SIG-M5 treated with dmso at 0.1 percent for 504 hours (cell line): ENCODE measurements around the gene DDN.

Source experiments
- DNase-seq: peaks from one replicate; lab custom pipeline; 2025; ENCODE audit not compliant: unreplicated experiment; lab: John Stamatoyannopoulos, UW

Gene DDN

DNA sequence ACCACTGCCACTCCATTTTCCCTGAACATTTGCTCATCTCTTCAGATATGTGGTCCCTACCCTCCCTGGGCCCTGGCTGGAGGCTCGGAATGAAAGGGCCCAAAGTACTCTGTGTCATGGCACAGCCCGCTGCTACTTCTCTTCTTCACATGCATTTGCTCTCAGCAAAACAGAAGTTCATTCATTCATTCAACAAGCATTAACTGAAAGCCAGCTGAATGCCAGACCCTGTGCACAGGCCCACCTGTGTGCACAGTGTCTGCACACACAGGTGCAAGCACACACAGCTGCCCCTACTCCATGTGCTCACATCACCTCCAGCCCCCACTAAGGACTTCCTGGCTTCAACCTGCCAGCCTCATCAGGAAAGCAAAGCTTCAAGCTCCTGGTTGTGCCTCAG lies 13.3 kb downstream of the DDN start:
- DNase-seq = no peak

DNA sequence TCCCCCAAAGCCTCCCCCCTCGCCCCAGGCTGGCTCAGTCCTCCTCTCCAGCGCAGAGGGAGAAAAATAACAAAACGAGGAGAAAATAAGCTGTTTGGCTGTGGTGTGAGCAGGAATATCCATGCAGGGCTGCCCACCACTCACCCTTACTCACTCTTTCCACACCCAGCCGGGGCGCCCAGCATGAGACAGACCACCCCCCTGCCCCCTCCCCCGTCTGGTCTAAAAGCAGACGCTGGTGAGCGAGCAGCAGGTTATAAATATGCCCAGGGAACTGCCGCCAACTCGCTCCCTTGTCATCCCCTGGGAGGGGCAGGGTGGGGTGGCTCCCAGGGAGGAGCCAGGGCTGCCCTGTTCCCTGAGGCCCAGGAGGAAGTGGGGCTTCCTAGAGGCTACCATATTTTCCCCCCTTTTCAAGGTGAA lies 13.7 kb downstream of the DDN start:
- no peak for DNase-seq

DNA sequence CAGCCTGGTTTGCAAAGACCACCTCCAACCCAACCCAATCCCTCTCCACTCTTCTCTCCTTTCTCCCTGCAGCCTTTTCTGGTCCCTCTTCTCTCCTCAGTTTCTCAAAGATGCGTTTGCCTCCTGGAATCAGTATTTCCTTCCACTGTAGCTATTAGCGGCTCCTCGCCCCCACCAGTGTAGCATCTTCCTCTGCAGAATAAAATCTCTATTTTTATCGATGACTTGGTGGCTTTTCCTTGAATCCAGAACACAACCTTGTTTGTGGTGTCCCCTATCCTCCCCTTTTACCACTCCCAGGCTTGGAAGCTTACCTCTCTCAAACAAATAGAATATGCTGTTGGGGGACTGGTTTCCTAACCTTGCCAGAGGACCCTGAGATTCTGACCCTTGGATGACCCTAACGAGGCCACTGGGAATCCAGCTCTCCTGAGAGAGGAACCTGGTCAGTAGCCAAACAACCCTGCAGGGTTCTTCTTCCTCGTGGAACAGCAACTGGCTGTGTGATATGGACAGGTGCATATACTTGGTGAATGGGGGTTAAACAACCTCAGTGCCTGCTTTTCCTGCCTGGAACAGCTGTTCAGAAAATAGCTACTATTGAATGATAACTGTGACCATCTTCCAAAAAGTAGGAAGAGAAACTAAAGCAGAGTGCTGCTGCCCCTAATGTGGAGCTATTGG lies 16.6 kb downstream of the DDN start:
- DNase-seq = no peak

DNA sequence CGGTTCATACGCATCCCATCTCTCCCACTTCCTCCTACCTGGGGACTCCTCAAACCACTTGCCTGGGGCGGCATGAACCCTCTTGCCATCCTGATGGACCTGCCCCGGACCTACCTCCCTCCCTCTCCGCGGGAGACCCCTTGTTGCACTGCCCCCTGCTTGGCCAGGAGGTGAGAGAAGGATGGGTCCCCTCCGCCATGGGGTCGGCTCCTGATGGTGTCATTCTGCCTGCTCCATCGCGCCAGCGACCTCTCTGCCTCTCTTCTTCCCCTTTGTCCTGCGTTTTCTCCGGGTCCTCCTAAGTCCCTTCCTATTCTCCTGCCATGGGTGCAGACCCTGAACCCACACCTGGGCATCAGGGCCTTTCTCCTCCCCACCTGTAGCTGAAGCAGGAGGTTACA lies 17.4 kb downstream of the DDN start:
- DNase-seq = no peak

DNA sequence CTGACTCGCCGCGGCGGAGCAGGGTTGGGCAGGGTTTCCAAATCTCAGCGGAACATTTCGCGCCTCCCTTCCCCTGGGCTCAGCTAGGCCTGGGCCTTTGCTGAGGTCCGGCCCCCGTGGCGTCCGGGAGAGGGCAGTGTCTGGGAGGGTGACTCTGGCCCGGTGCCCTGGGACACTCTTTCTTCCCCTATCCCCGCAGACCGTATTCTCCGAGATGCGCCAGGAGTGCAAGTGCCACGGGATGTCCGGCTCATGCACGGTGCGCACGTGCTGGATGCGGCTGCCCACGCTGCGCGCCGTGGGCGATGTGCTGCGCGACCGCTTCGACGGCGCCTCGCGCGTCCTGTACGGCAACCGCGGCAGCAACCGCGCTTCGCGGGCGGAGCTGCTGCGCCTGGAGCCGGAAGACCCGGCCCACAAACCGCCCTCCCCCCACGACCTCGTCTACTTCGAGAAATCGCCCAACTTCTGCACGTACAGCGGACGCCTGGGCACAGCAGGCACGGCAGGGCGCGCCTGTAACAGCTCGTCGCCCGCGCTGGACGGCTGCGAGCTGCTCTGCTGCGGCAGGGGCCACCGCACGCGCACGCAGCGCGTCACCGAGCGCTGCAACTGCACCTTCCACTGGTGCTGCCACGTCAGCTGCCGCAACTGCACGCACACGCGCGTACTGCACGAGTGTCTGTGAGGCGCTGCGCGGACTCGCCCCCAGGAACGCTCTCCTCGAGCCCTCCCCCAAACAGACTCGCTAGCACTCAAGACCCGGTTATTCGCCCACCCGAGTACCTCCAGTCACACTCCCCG lies 18.0 kb downstream of the DDN start:
- no peak for DNase-seq

DNA sequence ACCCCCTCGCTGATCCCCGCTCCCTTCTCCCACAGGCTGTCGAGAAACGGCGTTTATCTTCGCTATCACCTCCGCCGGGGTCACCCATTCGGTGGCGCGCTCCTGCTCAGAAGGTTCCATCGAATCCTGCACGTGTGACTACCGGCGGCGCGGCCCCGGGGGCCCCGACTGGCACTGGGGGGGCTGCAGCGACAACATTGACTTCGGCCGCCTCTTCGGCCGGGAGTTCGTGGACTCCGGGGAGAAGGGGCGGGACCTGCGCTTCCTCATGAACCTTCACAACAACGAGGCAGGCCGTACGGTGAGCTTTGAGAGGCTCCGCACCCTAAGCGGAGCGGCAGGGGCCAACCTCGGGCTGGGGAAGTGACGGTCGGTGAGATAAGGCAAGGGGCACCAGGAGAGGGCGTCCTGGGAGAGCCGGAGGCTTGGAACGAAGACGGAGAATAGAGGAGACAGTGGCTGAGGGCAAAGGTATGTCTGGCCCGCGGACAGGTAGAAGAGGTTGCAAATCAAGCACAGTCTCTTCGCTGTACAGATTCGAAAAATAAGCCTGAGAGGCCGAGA lies 18.7 kb downstream of the DDN start:
- DNase-seq = peak; percentile 26

DNA sequence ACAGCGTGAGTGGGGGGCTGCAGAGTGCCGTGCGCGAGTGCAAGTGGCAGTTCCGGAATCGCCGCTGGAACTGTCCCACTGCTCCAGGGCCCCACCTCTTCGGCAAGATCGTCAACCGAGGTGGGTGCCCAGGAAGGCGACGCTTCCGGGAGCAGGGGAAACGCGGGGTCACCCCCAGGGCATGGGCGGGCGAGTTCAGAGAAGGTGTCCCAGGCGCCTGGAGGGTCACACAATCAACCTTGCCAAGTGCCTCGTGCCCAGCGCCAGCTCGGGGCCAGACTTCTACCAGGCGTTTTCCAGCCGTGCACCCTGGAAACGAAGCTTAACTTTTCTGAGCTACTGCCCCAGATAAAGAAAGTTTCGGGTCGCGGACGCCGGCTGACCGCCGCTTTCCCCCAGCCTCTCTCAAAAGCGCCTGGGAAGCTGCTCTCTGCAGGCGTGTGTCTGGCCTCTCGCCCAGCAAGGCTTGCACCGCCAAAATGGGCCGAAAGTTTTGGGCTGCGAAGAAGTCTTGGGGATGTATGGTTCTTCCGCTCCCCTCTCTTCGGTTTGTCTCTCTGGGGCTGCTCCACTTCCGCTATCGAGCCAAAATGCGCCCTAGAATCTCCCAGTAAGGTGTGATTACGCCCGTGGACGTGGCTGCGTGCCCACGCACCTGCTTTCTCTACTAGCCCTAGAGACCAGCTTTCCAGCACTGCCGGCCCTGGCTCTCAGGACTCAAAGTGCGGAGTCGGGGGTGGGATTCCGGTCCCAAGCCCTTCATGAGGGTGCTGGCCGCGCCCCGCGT lies 19.4 kb downstream of the DDN start:
- DNase-seq = no peak

DNA sequence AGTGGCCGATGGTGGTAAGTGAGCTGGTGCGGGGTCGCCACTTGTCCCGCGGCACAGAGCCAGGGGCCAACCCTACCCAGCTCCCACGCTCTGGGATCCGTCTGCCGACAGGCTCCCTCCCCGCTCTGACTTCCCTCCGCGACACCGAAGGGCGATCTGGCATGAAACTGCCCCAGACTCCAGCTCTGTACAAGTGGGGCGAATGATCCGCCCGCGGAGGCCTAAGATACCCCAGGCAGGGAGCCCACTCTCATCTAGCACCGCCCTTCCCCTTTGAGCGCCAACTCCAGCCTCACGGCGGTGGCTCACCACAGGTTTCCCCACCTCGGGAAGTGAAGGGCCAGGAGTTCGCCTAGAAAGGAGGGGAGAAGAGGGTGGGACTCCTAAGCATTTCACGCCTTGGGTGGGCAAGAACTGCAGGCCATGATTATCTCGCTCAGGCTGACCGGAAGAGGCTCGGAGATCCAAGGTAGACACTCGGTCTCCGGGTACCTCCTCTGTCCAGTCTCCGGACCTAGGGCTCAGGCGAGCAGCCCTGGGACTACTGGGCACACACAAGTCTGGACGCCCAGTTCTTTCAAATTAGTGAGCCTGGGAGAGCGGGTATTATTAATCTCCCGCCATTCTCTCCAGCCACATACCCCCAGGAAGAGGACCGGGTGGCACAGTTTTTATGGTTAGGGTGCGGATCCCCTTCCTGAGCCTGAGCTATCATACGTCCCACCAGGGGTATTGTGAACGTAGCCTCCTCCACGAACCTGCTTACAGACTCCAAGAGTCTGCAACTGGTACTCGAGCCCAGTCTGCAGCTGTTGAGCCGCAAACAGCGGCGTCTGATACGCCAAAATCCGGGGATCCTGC lies 20.2 kb downstream of the DDN start:
- DNase-seq = no peak

DNA sequence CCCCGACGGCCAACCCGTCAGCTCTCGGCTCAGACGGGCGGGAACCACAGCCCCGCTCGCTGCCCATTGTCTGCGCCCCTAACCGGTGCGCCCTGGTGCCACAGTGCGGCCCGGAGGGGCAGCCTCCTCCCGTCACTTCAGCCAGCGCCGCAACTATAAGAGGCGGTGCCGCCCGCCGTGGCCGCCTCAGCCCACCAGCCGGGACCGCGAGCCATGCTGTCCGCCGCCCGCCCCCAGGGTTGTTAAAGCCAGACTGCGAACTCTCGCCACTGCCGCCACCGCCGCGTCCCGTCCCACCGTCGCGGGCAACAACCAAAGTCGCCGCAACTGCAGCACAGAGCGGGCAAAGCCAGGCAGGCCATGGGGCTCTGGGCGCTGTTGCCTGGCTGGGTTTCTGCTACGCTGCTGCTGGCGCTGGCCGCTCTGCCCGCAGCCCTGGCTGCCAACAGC lies 20.9 kb downstream of the DDN start, which contains the start of gene WNT1:
WNT1 (plus strand) TSS at position 32 of the 450 bp plus-strand sequence; CDS start at position 361, 329 bp downstream.
- no peak for DNase-seq

DNA sequence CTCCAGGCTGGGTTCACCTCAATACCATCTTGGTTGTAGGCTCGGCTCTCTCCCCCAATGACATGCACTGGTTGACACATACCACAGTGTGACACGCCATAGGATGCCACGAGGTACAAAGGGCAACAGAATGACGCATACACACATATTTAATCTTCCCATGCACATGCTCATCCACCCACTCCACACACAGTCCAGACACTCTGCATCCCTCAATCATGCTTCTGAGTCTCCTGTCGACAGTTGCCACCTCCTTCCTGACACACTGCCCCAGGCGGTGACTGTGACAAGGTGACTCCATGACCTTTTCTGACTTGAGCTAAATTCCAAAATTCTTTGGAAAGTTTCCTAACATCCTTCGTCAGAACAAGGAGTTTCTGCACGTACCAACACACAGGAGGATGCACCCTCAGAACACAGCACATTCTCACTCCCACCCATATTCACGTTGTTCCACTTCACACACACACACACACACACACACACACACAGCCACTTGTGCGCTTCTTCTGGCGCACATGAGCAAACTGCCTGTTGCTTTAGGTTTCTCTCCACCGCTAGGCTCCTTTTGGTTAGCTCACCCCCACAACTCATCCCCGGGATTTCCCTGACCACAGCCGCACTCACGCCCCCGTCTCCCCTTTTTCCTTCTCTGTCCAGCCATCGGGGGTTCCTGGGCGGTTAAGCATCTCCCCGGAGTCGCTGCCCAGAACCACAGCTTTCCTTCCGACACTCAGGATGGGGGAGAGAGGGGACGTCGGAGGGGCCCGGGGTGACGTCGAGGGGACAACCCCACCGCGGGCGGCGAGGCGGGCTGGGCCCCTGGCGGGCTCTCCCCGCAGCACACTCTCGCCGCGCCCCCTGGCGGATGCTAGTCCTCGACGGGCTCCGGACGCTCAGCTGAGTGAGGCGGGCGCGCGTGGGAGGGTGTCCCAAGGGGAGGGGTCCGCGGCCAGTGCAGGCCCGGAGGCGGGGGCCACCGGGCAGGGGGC lies 21.6 kb downstream of the DDN start:
- DNase-seq = peak; percentile 39

DNA sequence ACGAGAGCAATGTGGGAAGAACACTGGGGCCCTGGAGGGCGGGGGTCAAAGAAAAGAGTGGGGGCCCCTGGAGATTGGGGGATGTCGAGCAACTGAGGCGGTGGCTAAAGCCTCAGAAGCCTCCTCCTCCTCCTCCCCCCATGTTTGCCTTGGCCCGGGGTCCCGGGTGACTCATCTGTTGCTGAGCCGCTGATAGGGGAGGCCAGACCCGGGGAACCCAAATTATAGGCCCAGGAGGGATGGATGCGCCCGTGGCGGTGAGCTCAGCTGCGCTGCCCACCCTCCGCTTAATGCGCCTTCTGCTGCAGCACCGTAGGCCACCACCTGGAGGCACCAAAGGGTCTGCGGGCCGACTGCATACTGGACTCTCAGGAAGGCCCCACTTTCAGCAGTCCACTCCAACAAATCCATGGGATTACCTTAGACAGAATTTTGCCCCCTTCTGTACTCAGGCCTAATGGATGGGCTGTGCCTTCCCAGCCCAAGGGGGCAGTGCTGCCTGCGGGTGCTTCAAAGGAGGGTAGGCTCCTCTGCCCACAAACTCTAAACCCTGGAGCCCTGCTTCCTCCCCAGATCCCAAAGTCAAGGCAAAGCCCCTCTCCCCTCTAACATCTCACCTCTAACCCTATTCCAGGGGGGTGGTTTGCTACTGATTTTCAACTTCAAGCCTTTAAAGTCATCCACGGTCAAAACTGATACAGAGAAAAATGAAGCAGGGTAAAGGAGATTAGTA lies 25.1 kb downstream of the DDN start:
- no peak for DNase-seq

DNA sequence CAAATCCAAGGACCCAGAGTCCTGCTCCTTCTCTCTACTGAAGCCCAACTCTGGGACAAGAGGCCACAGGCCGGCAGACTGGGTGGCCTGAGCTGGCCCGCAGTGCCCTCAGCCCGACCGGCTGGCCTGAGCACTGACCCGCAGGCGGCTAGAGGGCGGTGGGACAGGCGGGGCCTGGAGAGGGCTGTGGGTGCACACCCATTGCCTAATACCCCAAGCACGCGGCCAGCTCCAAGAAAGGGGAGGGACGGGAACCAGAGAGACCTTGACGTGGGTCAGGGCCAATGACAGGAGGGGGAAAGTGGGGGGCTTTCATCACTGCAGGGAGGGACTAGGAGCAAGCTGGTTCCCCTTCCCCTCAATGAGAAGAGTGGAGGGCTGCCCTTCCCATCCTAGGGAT lies 25.6 kb downstream of the DDN start:
- no peak for DNase-seq

DNA sequence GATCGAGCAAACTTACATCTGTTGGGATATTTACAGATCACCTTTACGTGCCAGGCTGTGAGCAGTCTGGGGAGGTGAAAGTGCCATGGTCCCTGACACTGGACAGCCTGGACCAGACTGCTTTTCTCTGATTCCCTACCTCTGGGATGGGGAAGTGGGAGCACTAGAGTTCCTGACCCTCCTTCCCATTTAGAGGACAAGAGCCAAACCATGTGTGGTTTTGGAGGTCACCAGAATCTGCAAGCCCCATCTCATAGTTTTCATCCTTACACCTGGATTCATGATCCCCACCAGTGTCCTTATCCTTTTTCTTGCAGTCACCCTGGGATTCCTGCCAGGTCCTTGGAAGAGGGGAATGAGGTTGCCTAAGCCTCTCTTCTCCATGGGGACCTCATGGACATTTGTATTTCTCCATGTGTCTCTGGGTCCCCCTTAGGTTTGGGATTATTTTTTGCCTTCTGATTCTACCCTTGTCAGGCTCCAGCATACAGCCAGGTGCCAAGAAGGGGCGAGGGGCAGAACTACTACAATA lies 26.2 kb downstream of the DDN start:
- DNase-seq = no peak

DNA sequence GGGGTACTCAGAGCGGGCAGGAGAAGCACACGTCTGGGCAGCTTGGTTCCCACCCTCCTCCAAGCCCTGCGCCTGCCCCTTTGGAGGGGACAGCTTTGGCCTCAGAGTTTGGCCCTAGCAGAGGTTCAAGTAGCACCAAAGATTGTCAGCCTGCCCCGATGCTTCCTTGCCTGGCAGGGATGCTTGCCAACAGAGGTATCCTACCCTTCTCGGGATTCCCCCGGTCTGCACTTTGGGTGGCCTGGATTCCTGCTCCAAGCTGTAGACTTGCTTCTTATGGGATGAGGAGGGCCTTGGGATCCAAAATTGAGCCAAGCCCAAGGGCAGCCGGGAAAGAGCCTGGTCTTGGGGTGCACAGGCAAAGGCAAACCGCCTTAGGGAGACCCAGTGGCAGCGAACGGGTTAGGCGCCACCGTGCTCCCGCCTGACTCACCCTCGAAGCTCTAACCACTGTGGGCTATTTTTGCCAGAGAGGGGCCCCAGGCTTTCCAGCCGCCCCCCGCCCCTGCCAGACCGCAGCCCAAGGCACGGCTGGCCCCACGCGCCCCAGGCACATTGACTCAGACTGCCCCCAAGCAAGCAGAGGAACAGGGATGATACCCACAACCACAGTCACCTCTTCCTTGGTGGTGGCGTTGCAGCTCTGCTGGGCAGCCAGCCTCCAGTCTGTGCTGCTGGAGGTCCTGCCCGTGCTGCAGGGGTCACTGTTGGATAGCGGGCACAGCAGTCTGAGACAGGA lies 26.8 kb downstream of the DDN start:
- peak; percentile 94 for DNase-seq

DNA sequence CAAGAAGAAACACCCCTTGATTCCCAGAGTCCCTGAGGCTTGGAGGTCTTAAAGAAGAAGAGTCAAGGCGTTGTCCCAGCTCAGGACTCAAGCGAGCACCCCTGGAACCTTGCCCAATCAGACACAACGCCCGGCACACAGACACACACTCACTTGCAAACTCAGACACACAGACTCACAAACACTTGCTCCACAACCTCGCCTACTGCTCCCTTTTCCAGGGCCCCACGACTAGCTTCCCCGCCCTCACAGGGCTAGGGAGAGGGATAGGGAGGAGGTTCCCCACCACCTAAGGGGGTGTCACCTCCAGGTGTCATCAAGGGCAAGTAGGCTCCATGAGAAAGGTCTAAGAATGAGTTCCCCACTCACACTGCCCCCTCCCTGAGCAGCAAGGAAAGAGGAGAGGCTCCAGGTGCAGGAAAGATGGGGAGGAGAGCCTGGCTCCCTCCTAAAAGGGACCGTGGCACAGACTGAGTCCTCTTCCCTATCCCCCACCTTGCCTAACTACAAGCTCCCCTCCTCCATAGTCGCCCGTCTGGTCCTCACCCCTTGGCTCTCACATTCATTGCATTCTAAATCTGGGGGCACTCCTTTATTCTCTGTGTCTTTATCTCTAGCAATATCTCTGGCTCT lies 28.4 kb downstream of the DDN start:
- no peak for DNase-seq

DNA sequence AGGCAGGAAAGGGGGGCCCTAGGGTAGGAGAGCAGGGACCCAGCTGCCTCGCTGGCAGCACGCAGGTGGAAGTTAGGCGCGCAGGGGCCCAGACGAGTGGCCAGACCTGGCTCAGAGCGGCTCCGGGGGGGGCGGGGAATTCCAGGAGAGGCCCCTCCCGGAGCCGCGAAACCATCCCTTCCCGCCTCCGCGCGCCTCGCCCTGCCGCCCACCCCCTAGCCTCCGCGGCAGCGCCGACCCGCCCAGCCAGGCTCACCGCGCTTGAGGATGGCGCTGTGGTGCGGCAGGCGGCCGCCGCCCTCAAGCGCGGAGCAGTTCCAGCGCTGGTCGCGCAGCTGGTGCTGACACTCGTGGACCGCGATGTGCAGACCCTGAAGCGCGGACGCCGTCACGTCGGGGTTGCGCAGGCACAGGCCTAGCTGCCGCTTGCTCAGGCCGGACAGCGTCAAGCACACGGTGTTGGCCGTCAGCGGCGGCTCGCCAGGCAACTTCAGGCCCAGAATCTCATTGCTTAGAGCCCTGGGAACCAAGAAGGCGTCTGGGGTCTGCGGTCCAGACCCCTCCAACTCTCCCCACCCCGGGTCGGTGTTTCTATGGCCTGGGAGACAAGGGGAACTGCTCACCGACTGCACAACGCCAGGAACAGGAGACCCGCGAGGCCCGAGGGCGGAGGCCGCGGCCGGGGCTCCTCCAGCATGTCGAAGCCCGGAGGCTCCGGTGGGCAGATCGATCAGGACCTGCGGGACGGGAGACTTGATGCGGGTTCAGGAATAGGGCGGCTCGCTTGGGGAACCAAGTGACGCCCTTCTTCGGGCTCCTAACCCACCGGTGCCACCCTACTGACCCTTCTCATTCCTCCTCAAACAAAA lies 29.1 kb downstream of the DDN start:
- DNase-seq = no peak
